Sigmoid colon (tissue), 4 donors: ENCODE results near the gene CDCA7L.

Source experiments
- CTCF ChIP-seq, 4 experiments: fragments of 450-650 bp in 3 of 4; fragments of 200-600 bp in 1 of 4; IDR thresholded peaks; one replicate each; pipeline ENCODE4 v1.5.1; 2016 to 2019; ENCODE audit warnings: antibody characterized with exemption in 4 of 4, mild to moderate bottlenecking in 3 of 4, moderate library complexity in 2 of 4
- POLR2AphosphoS5 ChIP-seq, 4 donors: sonication (generic); formaldehyde crosslinking; IDR thresholded peaks; one replicate each; pipeline ENCODE4 v1.6.1; 2017; ENCODE audit warnings: antibody characterized with exemption in 4 of 4

GRCh38 chr7:21927693-21928092 lies 18.0 kb downstream of the CDCA7L start:
- TF ChIP-seq CTCF (IDR thresholded peaks at IDR 0.05) = no peak
- TF ChIP-seq POLR2AphosphoS5 (IDR thresholded peaks at IDR 0.05) = no peak
